Fibroblast of the conjunctiva (primary cell): Measurements from ENCODE around the gene TBC1D19.

Experiments used
- DNase-seq: peaks from one replicate; pipeline ENCODE4 v3.0.0-alpha.2; 2010; ENCODE audit warnings: low read depth

TBC1D19 gene

DNA sequence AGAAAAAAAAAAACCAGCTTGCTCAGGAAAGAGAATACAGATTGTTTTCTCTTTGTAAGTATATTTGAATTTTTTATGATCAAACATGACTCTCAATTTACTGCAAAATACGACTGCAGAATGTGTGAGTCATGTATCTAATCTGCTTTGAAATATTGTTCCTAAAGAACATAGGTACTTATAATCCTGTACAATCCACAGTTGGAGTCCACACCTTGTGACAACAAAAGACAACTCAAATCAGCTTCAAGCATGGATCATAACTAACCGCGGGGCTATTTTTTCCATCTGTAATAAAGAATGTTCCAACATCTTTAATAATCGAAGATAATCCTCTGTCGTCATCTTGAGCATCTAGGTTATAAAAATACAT, 198.9 kb downstream of the TBC1D19 start:
- DNase-seq, result no peak

DNA sequence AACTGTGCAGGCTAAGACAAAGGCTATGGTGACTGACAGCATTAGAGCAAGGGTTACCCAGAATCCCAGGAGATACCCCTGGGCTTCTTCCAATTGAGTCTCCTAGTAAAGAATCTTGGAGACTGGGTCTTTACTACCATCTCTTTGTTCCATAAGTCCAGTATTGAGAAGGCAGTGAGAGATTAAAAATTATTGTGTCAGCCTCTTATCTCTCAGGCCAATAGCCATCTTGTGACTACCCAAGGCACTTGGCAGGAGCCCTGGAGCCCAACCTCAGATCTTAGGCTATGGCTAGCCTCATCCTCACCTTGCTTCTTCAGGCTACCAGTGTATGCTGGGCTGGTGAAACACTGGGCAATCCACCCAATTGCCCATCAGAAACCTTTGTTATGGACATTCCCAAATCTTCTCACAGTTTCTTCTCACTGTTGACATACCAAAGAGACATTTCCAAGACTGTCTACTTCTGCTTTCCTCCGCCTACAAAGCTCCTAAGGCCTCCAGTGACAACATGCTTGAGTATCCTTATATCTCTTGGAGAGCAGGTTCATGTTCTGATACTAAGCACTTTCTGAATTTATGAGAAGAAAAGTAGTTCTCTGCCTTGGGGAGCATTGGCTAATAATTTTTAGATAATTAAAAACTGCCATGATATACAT, 200.5 kb downstream of the TBC1D19 start:
- DNase-seq, result no peak

DNA sequence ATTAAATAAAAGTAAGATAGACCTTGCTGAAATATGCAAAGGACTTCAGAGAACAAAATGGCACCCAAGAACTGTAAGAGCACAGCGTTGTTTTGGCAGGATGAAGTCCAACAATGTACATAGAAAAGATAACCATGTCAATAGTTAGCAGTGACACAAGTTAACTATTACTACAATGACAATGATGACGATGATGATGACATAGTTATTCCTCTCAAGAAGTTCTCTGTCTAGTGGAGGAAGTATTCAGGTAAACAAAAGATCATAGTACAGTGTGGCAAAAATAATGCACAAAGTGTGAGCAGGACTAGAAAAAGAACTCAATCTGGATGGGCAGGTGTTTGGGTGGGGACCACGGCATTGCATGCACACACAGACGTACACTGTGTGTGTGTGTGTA, 201.4 kb downstream of the TBC1D19 start:
- DNase-seq, result no peak

DNA sequence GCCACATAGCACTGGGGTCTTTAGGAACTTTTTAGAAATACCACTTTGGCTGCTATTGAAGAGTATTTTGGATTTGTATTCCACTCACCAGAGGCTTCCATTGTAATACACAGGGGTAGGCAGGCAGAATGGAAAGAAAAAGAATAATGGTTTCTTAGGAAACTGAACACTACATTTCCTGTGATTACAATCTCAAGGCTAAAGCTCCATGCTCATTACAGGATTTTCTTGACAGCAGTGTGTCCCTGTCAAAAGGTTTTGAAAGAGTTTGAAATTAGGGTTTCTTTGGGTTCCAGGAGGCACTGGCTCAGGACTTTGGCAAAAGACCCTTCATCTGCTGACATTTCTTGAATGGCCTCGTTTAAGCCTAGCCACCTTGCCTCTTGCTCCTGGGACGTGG, 201.9 kb downstream of the TBC1D19 start:
- DNase-seq, result no peak

DNA sequence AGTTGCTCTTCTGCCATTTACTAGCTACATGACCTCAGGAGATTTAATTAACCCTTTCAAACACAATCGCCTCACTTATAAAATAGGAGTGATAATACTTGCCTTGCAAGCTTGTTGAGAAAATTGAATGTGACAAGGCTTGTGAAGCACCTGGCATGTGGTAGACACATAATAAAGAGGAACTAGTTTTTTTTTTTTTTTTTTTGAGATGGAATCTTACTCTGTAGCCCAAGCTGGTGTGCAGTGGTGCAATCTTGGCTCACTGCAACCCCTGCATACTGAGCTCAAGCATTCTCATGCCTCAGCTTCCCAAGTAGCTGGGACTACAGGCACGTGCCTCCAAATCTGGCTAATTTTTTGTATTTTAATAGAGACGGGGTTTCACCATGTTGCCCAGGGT, 203.0 kb downstream of the TBC1D19 start:
- DNase-seq, result no peak

DNA sequence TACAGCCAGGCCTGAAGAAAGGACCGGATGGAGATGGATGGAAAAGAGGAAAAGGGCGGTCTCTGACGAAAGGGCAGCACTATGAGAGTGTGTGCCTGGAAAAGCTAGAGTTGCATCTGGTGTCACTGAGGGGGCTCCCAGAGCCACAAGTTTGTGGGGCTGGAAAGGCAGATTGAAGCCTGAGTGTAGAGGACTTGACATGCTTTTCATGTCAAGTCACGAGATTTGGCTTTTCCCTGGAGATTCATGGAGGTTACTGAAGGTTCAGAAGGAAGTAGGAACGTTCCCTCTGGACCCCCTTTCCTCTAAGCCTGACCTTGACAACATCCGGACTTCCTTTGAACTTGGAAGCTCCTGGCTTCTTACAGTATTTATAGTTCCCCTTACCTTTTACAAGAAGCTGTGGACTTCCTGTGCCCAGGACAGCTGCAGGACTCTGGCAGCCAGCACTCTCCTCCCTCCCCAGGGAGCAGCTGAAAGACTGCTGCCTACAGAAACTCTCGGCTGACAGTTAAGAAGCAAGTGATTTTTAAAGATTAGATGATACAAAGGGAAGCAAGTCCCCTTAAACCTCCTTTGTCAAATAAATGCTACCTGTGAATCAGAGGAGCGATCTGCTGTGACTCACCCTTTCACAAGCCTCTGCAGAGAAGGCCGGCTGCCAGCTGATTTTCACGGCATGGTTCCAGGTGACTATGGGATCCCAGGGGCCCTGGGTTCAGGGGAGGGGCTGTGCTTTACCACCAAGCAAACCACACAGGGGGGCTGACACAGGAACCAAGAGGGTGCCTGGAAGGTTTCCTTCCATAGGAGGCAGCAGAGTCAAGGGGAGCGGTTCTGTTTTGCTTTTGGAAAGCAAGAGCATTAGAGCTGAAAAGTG, 203.8 kb downstream of the TBC1D19 start:
- DNase-seq, result peak; percentile 27

DNA sequence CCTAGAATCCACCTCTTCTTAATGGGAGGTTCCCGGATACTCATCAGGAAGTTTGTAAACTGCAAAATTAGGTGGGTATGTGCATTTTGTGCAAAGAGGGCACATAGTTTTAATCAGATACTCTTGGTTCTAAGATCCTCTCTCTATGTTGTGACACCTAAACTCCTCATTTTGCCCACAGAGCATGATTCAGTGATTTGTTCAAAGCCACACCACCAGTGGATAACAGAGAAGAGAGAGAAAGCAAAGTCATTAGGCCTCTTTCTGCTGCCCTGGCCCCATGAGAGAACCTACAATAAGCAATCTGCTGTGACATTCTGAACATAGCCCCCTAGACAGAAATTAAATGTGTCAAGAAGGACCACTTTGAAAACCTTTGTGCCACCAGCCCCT, 204.5 kb downstream of the TBC1D19 start:
- no peak for DNase-seq

DNA sequence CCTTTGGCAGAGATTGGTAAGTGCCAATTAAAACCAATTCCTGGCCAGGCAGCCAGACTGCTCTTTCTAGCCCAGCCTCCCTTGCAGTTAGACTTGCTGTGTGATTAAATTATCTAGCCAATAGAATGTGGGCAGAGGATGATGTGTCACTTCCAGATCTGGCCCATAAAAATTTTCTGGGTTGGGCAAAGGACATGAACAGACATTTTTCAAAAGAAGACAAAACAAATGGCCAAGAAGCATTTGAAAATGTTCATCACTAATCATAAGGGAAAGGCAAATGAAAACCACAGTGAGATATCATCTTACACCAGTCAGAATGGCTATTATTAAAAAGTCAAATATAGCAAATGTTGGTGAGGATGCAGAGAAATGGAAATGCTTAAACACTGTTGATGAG, 205.3 kb downstream of the TBC1D19 start:
- no peak for DNase-seq

DNA sequence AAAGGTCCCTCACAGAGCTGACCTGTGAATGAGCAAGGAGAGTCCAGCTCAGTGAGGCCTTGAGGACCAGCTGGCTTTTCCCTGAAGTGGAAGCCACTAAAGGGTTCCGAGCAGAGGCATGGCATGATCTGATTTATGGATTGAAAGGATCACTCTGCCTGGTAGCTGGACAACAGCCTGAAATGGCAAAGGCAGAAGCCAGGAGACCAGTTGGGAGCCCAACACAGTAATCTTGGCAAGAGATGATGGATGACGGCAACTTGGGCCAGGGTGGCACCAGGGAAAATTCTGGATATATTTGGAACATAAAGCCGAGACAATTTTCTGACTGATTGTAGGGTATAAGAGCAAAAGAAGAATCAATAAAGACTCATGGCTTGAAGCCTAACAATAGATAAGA, 207.5 kb downstream of the TBC1D19 start:
- DNase-seq, result no peak

DNA sequence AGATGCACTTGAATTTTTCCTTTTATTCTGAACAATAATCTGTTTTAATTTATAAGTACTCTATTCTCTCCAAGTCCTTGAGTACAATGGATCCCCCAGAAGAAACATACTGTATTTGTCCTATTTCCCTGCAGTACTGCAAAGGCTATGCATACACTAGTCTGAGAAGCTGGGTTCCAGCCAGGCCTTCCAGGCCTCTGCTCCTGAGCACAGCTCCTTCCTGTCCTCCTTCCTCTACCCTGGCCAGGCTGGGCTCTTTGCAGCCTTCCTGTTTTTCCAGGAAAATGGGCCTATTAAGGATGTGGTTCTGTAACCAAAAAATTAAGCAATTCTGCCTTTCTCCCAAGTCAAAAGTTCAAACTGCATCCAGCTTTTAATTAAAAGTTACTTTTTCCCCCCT, 208.8 kb downstream of the TBC1D19 start:
- DNase-seq, result no peak

DNA sequence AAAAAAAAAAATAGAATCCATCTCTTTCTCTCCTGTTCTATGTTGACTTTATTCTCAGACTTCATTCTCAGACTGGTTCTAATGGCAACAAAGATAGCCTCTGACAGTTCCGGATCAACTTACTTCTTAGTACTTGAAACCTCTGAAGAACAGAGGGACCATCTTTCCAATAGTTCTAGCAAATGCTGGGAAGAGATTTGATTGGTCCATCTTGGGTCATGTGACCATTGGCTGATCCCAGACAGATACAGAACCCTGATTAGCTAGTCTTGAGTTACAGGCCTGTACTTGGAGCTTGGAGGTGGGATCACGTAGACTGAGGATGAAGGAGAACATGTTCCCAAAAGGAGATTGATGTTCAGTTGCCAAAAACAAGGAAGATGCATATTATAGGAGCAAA, 209.9 kb downstream of the TBC1D19 start:
- no peak for DNase-seq

DNA sequence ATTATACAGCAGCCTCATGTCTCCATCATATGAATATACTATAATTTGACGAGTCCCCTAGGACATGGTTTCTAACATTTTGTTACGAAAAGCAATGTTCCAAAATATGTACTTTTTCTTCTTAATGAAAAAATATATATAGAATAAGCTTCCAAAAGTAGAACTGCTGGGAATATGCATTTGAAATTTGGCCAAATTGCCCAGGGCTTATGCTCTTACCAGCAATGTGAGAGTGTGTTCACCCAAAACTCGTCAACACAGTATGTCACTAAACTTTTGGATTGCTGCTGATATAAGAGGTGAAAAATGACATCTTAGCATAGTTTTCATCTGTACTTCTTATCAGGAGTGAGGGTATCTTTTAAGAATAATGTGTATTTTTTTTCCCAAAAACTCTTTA, 212.2 kb downstream of the TBC1D19 start:
- no peak for DNase-seq

DNA sequence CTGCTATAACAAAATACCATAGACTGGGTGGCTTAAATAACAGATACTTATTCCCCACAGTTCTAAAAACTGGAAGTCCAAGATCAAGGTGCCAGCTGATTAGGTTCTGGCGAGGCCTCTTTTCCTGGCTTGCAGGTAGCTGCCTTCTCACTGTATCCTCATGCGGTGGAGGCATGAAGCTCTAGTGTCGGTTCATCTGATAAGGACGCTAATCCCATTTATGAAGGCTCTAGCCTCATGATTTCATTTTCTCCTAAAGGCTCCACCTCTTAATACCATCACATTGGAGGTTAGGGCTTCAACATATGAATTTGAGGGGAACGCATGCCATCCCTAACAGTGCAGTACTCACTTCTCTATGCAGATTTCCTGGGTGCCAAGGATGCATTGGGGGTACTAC, 218.9 kb downstream of the TBC1D19 start:
- no peak for DNase-seq

DNA sequence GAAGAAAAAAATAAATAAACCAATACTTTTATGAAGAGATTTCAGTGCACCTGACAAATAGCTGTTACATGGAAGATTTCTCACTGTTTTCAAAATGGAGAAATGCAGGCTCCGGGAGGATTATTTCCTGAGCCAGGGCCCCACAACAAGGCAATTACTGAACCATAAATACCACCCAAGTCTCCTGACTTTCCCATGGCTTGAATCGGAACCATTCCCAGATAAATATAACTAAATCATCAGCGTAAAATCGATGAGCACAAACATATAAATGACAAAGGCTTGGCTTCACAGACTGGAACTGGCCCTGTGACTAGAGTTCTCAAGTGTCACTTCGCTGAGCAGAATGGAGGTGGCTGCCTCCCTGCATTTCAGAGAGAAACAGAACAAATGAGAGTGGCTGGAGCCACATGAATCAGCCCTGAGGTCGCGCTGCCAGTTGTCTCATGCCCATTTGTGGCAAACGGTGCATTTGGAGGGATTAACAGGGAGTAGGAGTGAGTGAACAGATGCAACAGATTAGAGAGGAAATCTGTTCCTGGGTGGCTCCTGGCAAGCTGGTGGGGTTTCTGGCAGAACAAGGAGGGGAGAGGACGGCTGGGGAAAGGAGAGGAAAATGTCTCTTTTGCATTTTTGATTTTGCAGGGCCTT, 219.5 kb downstream of the TBC1D19 start:
- no peak for DNase-seq

DNA sequence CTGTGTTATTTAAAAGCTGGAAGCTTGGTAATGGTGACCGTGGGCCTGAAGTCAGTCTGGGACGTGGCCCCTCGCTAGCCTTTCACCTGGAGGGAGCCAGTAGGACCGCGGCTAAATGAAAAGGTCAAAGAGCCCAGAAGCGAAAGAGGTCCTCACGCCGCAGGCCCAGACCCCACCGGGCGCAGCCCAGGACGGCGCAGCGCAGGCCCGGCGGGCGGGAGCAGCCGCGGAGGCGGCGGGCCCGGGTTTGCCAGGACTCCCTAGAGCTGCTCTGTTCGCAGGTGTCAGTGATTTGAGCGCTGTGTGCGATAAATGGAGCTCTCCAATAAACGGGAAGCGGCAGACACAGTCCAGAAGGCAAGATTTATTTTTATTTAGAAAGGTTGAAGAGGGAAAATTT, 220.6 kb downstream of the TBC1D19 start:
- no peak for DNase-seq

DNA sequence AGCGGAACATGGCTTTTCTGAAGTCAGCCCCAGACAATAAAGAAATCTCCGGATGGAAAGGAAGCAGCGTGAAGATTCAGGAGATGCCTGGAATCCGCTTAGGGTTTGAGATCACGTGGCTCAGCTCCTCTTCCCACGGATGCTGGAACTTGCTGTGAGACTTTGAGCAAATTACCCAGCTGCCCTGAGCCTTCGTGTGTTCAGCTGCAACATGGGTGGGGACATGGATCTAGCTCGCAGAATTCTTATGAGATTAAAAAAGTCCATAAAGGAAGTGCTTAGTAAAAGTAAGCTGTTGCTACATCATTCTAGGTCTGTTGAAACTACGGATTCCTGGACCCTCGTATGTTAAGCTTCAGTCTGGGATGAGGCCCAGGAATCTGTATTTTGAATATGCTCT, 221.0 kb downstream of the TBC1D19 start:
- no peak for DNase-seq
